H1 (cell line): ENCODE measurements around the gene C11orf98. TPM values are rescaled to one million over a fixed set of nuclear protein-coding genes. Genes with fewer than 3 reads are reported as not detected.

Experiments used
- ATF3 ChIP-seq: IDR thresholded peaks from 2 replicates; pipeline ENCODE4 v1.6.1; 2011; ENCODE audit warnings: low read depth, mild to moderate bottlenecking, low read length; ENCODE audit not compliant: insufficient read depth
- CHD1 ChIP-seq: IDR thresholded peaks from 2 replicates; pipeline ENCODE4 v1.6.1; 2012; ENCODE audit warnings: low read depth, low read length, improper control_type of control experiment
- GABPA ChIP-seq: IDR thresholded peaks from 2 replicates; pipeline ENCODE4 v1.6.1; 2011; ENCODE audit warnings: mild to moderate bottlenecking, low read length, moderate library complexity, borderline replicate concordance; ENCODE audit not compliant: insufficient read depth
- JUND ChIP-seq: IDR thresholded peaks from 2 replicates; pipeline ENCODE4 v1.6.1; 2011; ENCODE audit warnings: mild to moderate bottlenecking, improper control_type of control experiment, low read length
- KDM4A ChIP-seq: IDR thresholded peaks from one replicate; pipeline ENCODE4 v1.7.1; 2012; ENCODE audit warnings: low read depth, mild to moderate bottlenecking, moderate library complexity, low read length, inconsistent platforms; ENCODE audit not compliant: severe bottlenecking
- KDM5A ChIP-seq: fragments of 200-600 bp; IDR thresholded peaks from 2 replicates; pipeline ENCODE4 v1.7.1; 2012; ENCODE audit warnings: mild to moderate bottlenecking, low read length, inconsistent platforms, mixed read lengths
- NANOG ChIP-seq: IDR thresholded peaks from 2 replicates; pipeline ENCODE4 v1.6.1; 2011; ENCODE audit warnings: low read length, low read depth, mild to moderate bottlenecking, inconsistent platforms; ENCODE audit not compliant: insufficient read depth, poor library complexity, severe bottlenecking
- NRF1 ChIP-seq: IDR thresholded peaks from 2 replicates; pipeline ENCODE4 v1.6.1; 2011; ENCODE audit warnings: mild to moderate bottlenecking, low read depth, low read length, improper control_type of control experiment
- PHF8 ChIP-seq: fragments of 200-600 bp; sonication (generic); conservative IDR thresholded peaks from 2 replicates; pipeline ENCODE4 v1.7.1; 2012; ENCODE audit warnings: low read depth, mild to moderate bottlenecking, inconsistent platforms, low read length, moderate library complexity
- POLR2A ChIP-seq, 2 experiments: IDR thresholded peaks; 1 replicate in 1 of 2; 2 replicates in 1 of 2; pipeline ENCODE4 v1.6.1; 2011; ENCODE audit warnings: low read depth in 2 of 2, low read length in 2 of 2, mild to moderate bottlenecking in 2 of 2; ENCODE audit errors: control extremely low read depth in 1 of 2
- TAF1 ChIP-seq: IDR thresholded peaks from 2 replicates; pipeline ENCODE4 v1.6.1; 2011; ENCODE audit warnings: mild to moderate bottlenecking, low read depth, low read length
- polyA plus RNA-seq, 7 experiments: library from polyadenylated mRNA; depleted of rRNA in 3 of 7; stranded (reverse) in 5 of 7; unstranded in 2 of 7; fragments of >200 nt in 5 of 7; fragments of 200-250 nt in 2 of 7; gene quantifications; 1 replicate in 5 of 7; 2 replicates in 1 of 7; 4 replicates in 1 of 7; pipeline versions ENCODE4 v1.2.1 to v1.2.3, GENCODE V29; 2011 to 2013; ENCODE audit warnings: missing spikeins in 2 of 7, mixed read lengths in 2 of 7
- total RNA-seq: library from RNA; stranded (reverse); fragmentation: NEBNext Ultra II Directional; extraction: Animal tissue kit (Norgen Biotek cat#: 25700); gene quantifications from 2 replicates; pipeline ENCODE4 v1.2.1, GENCODE V29; 2021

C11orf98 gene
- total and polyA plus RNA-seq, 2 of the 8 experiments (the other 6 are each of a cell fraction or from before 2014, with no cell fraction given), result 68.0 to 171 TPM

- TF ChIP-seq KDM4A (peak; percentile 53), CHD1 (no peak), KDM5A (no peak), JUND (no peak), NRF1 (no peak), PHF8 (peak; percentile 65), ATF3 (no peak), TAF1 (peak; percentile 57; the same call in 1 of the 2 replicates), NANOG (no peak), POLR2A (IDR thresholded peaks at IDR 0.05; ENCODE audit: control extremely low read depth in 1 of 2, low read depth in 2 of 2, low read length in 2 of 2) (peak in 1 of 2 experiments; percentile 62; a peak in 2 of 3 replicates), GABPA (peak; percentile 49; the same call in 1 of the 2 replicates)
These were observed 41.2 kb upstream of the C11orf98 start (continued) for GRCh38 chr11:62705880-62706849.
